Suprapubic skin (tissue), 3 donors: ENCODE data around the gene PPT1.

Source experiments
- POLR2AphosphoS5 ChIP-seq, 3 donors: sonication (generic); formaldehyde crosslinking; IDR thresholded peaks; one replicate each; pipeline ENCODE4 v1.6.1; 2017; ENCODE audit warnings: antibody characterized with exemption in 3 of 3
- TF ChIP-seq, protein P1 (sequence below), 2 donors: fragments of 200-600 bp in 1 of 2; fragments of 450-650 bp in 1 of 2; sonication (generic) in 1 of 2; IDR thresholded peaks; one replicate each; pipeline ENCODE4 v1.5.1; 2016 to 2019; ENCODE audit warnings: antibody characterized with exemption in 2 of 2, mild to moderate bottlenecking in 1 of 2, moderate library complexity in 1 of 2

DNA sequence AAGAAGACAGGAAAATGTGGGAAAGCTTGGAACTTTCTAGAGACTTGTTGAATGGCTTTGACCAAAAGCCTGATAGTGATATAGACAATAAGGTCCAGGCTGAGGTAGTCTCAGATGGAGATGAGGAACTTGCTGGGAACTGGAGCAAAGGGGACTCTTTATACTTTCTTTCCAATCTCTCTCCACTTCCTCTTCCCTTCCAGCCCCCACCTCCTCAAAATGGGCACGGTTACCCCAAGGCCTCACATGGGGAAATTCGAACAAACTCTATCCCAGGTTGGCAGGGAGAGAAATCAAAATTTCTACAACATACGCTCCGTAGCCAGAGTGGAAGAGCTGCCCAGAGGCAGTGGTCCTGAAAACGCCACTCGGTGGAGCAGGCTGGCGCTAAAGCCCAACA is 15.2 kb downstream of the PPT1 start:
- TF ChIP-seq, protein P1, sequence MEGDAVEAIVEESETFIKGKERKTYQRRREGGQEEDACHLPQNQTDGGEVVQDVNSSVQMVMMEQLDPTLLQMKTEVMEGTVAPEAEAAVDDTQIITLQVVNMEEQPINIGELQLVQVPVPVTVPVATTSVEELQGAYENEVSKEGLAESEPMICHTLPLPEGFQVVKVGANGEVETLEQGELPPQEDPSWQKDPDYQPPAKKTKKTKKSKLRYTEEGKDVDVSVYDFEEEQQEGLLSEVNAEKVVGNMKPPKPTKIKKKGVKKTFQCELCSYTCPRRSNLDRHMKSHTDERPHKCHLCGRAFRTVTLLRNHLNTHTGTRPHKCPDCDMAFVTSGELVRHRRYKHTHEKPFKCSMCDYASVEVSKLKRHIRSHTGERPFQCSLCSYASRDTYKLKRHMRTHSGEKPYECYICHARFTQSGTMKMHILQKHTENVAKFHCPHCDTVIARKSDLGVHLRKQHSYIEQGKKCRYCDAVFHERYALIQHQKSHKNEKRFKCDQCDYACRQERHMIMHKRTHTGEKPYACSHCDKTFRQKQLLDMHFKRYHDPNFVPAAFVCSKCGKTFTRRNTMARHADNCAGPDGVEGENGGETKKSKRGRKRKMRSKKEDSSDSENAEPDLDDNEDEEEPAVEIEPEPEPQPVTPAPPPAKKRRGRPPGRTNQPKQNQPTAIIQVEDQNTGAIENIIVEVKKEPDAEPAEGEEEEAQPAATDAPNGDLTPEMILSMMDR (IDR thresholded peaks at IDR 0.05): no peak
- no peak for TF ChIP-seq POLR2AphosphoS5 (IDR thresholded peaks at IDR 0.05)
